DMS79 (cell line): Measurements from ENCODE around the gene FAM186B.
"Not testable (repeated sequence)": the region's sequence is repeated elsewhere in the genome, so short reads cannot be mapped to it uniquely, and the experiment has no call there.

Experiments used
- DNase-seq: peaks from one replicate; lab custom pipeline; 2025; lab: John Stamatoyannopoulos, UW

FAM186B gene, protein sequence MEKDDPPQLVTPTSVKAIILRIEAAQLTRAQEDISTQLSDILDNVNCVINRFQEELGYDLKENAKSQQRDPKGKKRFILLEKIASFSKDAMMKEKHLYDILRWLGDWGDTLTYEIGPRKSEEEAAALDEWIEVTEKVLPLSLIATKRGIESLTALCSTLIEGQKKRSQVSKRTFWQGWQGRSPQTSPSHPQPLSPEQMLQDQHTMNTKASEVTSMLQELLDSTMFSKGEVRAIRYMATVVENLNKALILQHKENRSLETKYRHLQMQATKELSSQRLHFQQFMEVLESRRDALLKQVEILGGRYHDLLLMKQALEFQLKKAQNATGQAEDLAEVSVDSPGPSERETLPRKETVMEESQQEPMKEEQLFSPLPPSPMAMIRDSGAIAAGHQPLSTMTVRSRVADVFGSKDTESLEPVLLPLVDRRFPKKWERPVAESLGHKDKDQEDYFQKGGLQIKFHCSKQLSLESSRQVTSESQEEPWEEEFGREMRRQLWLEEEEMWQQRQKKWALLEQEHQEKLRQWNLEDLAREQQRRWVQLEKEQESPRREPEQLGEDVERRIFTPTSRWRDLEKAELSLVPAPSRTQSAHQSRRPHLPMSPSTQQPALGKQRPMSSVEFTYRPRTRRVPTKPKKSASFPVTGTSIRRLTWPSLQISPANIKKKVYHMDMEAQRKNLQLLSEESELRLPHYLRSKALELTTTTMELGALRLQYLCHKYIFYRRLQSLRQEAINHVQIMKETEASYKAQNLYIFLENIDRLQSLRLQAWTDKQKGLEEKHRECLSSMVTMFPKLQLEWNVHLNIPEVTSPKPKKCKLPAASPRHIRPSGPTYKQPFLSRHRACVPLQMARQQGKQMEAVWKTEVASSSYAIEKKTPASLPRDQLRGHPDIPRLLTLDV

DNA sequence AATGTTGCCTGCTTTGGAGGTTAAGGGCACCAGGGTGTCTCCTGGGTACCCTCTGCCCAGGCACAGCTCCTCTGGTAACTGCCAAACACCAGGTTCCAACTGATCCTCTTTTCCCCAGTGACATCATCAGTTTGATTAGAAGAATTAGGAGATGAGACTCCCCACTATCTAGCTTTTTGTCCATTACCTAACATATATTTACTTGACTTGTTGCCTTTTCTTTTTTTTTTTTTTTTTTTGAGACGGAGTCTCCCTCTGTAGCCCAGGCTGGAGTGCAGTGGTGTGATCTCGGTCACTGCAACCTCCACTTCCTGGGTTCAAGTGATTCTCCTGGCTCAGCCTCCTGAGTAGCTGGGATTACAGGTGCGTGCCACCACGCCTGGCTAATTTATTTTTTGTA is at the start of gene FAM186B:
Gene FAM186B, minus strand, starts transcription at position 101 of the 400 bp plus-strand sequence. CDS start 162 bp downstream, outside the sequence.
- DNase-seq = not testable (repeated sequence)

- DNase-seq = no peak
Observed at GRCh38 chr12:49654715-49655114, 49.3 kb upstream of the FAM186B start.

GRCh38 chr12:49652921-49653520 is 47.6 kb upstream of the FAM186B start:
- no peak for DNase-seq

- peak; percentile 11 for DNase-seq
Observed at GRCh38 chr12:49651855-49652254, 46.4 kb upstream of the FAM186B start.

DNA sequence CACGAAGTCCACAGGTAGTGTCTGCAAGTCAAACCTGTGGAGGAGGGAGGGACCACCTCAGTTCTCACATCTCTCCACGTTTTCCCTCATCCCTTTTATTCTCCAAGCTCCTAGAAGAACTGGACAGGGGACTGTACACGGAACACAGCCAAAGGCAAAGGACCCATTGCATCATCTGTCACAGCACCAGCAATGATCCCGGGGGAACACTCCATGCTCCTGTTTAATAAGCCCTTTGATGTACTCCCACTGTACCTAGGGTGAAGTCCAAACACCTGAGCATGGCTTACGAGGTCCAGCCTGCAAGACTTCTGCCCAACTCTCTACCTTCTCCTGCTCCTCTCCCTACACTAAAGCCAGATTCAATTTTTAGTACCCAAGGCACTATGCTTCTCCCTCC is 44.5 kb upstream of the FAM186B start:
- no peak for DNase-seq

DNA sequence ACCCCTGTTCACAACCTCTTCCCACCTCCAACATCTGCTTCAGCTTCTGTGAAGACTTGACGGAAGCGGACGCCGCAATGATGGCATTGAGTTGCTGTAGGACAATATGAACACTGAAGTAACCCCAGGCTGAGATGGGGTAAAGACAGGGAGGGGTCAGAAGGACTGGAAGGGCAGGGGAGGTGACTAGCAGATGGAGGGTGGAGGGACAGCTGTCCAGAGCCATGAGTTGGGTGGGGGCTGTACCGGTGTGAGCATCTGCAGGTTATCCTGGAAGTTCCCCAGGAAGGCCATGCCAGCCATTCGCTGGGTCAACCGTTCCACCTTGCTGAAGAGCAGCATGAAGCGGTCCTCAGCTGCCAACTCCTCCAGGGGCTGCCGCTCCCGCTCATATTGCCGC is 44.0 kb upstream of the FAM186B start:
- no peak for DNase-seq

DNA sequence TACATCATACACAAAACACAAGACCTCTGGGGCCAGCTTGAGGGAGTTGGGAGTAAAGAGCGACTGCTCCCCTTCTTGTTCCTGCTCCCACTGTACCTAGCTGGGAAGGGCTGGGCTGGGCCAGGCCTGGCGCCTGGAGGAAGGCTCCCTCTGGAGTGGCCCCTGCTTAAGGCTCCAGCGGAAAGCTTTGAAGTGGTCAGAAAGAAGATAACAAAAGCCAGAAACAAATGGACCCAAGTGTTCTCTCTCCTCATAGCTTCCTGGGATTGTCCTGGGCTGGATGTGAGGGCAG is 43.2 kb upstream of the FAM186B start:
- DNase-seq = no peak

- no peak for DNase-seq
Observed at GRCh38 chr12:49647827-49648711, 42.6 kb upstream of the FAM186B start.

- no peak for DNase-seq
Observed at GRCh38 chr12:49646871-49647654, 41.6 kb upstream of the FAM186B start.

- DNase-seq = no peak
Observed at GRCh38 chr12:49646331-49646830, 40.9 kb upstream of the FAM186B start.

DNA sequence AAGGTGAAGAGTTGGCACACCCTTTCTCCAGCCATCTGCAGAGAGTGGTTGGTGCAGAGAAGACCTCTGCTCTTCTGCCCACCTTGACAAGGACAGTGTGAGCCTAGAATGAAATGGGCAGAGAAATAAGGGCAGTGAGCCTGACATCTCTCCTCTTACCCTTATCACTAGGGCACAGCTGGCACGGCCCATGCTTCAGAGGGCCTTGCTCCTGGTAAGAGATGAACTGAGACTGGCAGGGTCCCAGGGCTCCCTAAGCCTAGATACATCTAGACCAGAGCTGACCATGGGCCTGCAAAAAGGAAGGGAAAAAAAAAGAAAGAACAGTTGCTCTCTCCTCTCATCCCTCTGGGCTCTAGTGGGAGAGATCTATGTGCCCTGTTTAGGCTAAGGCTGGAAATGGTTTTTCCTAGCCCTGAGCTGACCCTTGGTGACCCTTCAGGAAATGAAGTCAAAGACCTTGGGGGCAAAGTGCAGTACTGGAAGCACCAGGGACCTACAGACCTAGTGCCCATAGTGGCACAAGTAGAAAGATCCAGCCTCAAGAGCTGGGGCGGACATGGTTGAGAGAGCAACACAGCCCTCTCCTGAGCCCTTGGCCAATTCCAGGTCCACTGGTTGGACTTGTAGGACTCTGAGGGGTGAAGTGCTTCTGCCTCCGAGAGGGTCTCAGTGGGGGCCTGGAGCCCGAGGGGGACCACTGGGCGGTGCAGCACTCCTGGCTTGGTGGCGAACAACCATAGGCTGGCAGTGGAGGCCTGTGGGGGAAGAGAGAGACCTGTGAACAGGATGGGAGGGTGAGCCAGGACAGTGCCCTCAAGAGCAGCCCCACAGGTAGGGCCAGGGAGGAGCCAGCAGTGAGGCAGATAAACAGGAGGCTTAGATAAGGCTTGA is 40.0 kb upstream of the FAM186B start:
- no peak for DNase-seq

- peak; percentile 37 for DNase-seq
Observed at GRCh38 chr12:49644620-49644994, 39.2 kb upstream of the FAM186B start.

DNA sequence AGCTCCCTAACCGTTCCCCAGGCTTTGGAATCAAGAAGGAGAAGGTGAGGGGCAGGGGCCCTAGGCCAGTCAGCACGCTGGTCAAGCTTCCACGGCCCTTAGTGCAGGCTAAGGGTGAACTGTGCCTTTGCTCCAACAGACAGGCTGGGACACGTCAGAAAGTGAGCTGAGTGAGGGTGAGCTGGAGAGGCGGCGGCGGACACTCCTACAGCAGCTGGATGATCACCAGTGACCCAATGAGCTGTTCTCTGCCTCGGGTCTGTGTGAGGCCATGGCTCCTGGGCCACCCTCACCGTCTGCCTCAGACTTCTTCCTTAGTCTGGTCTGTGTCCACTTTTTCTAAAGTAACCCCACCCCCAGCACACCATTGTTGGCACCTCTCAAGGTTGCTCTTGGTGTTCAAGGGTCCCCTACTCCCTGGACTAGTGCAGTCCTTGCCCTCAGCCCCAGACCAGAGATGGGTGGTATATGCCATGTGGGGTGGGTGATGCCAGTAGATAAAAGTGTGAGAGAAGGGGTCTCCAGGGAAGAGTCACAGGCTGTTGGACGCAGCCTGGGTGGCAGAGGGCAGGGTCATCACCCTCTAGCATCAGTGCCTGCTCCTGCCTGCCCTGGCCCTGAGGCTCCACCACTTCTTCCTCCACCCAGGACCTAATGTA is 38.7 kb upstream of the FAM186B start:
- no peak for DNase-seq

- DNase-seq = no peak
Observed at GRCh38 chr12:49643135-49643534, 37.7 kb upstream of the FAM186B start.

GRCh38 chr12:49642370-49642802 is 36.9 kb upstream of the FAM186B start:
- DNase-seq = no peak

GRCh38 chr12:49641748-49642369 is 36.4 kb upstream of the FAM186B start:
- no peak for DNase-seq

DNA sequence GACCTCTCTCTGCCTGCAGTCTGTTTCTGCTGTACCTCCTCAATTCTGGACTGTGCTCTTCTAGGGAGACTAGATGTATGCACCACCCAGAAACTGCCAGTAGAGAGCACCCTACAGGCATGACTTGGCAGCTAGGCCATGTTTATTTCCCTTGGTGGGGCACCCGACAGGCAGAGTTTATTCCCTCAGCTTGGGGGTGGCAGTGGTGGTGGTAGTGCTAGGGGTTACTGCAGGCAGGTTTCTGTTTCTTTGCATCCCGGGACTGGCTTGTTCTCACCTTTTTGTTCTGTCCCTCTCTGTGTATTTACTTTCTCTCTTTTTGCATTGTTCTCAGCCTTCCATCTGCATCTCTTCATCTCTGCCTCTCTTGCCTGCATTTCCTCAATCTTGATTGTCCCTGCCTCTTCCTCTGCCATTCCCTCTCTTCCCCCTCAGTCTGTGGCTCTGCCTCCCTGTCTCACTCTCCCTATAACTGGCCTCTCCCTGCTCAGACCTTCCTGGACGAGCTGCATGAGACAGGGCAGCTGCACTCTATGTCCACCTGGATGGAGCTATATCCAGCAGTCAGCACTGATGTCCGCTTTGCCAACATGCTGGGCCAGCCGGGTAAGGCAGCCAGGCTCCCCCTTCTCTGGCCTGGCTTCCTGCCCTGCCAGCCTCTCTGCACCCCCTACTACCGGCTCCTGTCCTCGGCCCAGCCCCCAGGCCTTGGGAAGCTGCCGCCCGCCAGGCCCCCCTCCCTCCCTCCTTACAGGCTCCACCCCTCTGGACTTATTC is 31.7 kb upstream of the FAM186B start:
- no peak for DNase-seq

- DNase-seq = no peak
Observed at GRCh38 chr12:49636574-49636973, 31.1 kb upstream of the FAM186B start.
